Cardiac muscle cell (in vitro differentiated cells and primary cell): ENCODE measurements around the gene ZBTB6. TPM values are rescaled to one million over a fixed set of nuclear protein-coding genes. Genes with fewer than 3 reads are reported as not detected.

Experiments
- DNase-seq, 2 donors: peaks; one replicate each; pipeline versions ENCODE4 v3.0.0 to v3.0.0-alpha.2; 2010 to 2017; ENCODE audit warnings: low read depth in 1 of 2, low spot score in 1 of 2
- H3K27ac ChIP-seq: fragments of 200-600 bp; sonication (generic); 2 replicates; pipeline ENCODE4 v1.5.1; 2016
- H3K27me3 ChIP-seq: fragments of 200-600 bp; sonication (generic); 2 replicates; pipeline ENCODE4 v1.6.0; 2016; ENCODE audit warnings: control low read depth
- H3K36me3 ChIP-seq: fragments of 200-600 bp; sonication (generic); 2 replicates; pipeline ENCODE4 v1.5.1; 2016; ENCODE audit warnings: control low read depth
- H3K4me1 ChIP-seq: fragments of 200-600 bp; sonication (generic); 2 replicates; pipeline ENCODE4 v1.8.1; 2017; ENCODE audit warnings: low read depth, mild to moderate bottlenecking, mixed run types
- H3K4me3 ChIP-seq: fragments of 200-600 bp; sonication (generic); 2 replicates; pipeline ENCODE4 v1.5.1; 2016; ENCODE audit warnings: mild to moderate bottlenecking
- H3K9me3 ChIP-seq: fragments of 200-600 bp; sonication (generic); 2 replicates; pipeline ENCODE4 v1.5.1; 2017; ENCODE audit warnings: low read depth, mild to moderate bottlenecking, control low read depth
- polyA plus RNA-seq: library from polyadenylated mRNA; unstranded; fragments of >200 nt; fragmentation: Nextera tagmentation; extraction: Ambion mirVana; gene quantifications from 2 replicates; pipeline ENCODE4 v1.2.1, GENCODE V29; 2016
- total RNA-seq: library from RNA; depleted of rRNA; stranded (reverse); fragments of >200 nt; gene quantifications from 2 replicates; pipeline ENCODE4 v1.2.3, GENCODE V29; 2016
- TF ChIP-seq, protein P1 (sequence below): IDR thresholded peaks from 2 replicates; pipeline ENCODE4 v1.5.1; 2012; ENCODE audit warnings: low read depth, mild to moderate bottlenecking, low read length

ZBTB6 gene
- total and polyA plus RNA-seq, 2 experiments from 2014 or later = 2.5 to 6.0 TPM

DNA sequence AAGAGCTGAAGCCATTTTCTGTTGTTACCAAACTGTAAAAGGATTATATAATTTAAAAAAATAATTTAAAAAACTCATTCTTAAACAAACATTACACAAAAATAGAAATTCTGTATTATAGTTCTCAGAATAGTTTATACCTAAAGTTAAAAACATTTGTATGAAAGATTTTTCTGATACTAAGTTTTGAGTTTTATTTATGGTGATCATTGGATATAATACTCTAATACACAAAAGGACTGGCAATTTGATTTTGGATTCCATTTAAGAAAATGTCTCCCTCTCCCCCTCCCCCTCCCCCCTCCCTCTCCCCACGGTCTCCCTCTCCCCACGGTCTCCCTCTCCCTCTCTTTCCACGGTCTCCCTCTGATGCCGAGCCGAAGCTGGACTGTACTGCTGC is 47.0 kb downstream of the ZBTB6 start:
- peaks cover 27% of the 10 kb centered on the region for H3K36me3 ChIP-seq
- DNase-seq = no peak
- H3K4me1 ChIP-seq = no peaks in the 10 kb centered on the region
- H3K27ac ChIP-seq = no peak overlapping the region
- H3K4me3 ChIP-seq = no peak overlapping the region
- no peaks in the 10 kb centered on the region for H3K9me3 ChIP-seq
- TF ChIP-seq, protein P1, sequence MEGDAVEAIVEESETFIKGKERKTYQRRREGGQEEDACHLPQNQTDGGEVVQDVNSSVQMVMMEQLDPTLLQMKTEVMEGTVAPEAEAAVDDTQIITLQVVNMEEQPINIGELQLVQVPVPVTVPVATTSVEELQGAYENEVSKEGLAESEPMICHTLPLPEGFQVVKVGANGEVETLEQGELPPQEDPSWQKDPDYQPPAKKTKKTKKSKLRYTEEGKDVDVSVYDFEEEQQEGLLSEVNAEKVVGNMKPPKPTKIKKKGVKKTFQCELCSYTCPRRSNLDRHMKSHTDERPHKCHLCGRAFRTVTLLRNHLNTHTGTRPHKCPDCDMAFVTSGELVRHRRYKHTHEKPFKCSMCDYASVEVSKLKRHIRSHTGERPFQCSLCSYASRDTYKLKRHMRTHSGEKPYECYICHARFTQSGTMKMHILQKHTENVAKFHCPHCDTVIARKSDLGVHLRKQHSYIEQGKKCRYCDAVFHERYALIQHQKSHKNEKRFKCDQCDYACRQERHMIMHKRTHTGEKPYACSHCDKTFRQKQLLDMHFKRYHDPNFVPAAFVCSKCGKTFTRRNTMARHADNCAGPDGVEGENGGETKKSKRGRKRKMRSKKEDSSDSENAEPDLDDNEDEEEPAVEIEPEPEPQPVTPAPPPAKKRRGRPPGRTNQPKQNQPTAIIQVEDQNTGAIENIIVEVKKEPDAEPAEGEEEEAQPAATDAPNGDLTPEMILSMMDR = no peak
- H3K27me3 ChIP-seq = no peaks in the 10 kb centered on the region

DNA sequence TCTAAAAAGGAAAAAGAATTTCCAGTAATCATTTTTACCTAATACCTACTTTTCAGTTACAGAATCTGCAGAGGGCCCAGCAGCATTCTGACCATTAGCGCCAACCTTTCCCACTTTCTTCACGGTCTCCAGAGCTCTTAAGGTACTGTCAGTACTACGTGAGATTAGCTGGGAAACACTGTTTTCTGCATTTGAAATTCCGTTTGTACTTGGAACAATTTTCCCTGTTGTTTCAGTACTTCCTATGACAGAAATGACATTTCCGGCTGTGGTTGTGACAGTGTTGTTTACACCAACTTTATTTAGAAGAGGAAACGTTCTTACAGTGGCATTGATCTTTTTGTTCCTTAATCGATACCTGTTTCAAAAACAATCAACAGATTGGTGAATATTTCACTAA is 47.8 kb downstream of the ZBTB6 start:
- peaks cover 31% of the 10 kb centered on the region for H3K36me3 ChIP-seq

DNA sequence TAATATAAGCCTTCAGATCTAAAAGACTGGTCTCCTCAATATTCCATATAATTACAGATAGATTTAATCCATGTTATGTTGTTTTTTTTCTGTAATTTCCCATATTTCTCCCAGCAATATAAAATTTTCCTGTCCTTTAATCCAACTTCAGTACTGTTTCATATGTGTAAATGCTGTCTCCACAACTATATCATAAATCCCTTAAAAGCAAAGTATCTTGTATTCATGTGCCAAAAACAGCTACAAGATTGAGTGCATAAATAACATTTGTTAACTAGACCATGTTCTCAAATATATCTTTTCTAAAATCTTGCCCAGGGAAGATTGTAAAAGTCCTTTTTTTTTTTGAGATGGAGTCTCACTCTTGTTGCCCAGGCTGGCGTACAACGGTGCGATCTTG is 49.7 kb downstream of the ZBTB6 start:
- peaks cover 39% of the 10 kb centered on the region for H3K36me3 ChIP-seq

More for the DNA sequence above, 47.8 kb downstream of the ZBTB6 start:
- DNase-seq = no peak
- H3K4me3 ChIP-seq = no peak overlapping the region
- H3K9me3 ChIP-seq = no peaks in the 10 kb centered on the region
- no peaks in the 10 kb centered on the region for H3K4me1 ChIP-seq
- TF ChIP-seq, protein P1 = no peak
- no peak overlapping the region for H3K27ac ChIP-seq
- no peaks in the 10 kb centered on the region for H3K27me3 ChIP-seq

DNA sequence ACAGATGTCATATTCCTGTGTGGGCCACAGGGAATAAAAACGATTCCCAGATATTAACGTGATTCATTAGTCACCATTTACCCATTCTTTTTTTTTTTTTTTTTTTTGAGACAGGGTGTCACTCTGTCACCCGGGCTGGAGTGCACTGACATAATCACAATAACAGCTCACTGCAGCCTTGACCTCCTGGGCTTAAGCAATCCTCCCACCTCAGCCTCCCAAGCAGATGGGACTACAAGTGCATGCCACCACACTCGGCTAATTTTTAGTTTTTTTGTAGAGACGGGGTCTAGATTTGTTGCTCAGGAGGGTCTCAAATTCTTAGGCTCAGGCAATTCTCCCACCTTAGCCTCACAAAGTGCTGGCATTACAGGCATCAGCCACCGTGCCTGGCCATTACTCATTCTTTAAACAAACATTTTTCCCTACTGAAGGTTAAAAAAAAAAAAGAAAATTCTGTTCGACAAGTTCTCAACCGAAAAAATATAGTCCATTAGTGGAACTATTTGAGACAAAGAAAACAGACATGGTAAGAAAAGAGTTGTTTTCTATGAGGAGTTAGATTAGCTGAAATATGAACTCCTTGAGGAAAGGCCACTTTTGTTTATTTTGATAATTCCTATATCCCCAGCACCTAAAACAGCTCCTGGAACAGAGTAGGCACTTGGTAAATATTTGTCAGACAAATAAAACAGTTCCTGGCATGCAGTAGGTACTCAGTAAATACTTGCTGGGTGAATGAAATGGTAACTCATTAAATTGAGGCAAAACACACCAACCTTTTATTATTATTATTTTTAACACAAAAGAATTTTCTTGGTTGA is 52.6 kb downstream of the ZBTB6 start:
- Histone ChIP-seq H3K27me3 (no peaks in the 10 kb centered on the region), H3K4me3 (no peak overlapping the region), H3K36me3 (peaks cover 65% of the 10 kb centered on the region), H3K27ac (no peak overlapping the region), H3K4me1 (no peaks in the 10 kb centered on the region), H3K9me3 (no peaks in the 10 kb centered on the region)
- no peak for DNase-seq
- TF ChIP-seq, protein P1 = no peak

More for the DNA sequence above, 49.7 kb downstream of the ZBTB6 start:
- TF ChIP-seq, protein P1 = no peak
- Histone ChIP-seq H3K9me3 (no peaks in the 10 kb centered on the region), H3K4me1 (no peaks in the 10 kb centered on the region), H3K27ac (no peak overlapping the region), H3K4me3 (no peak overlapping the region), H3K27me3 (no peaks in the 10 kb centered on the region)
- no peak for DNase-seq

Other genes with a start within 250 kb of the ZBTB6 start
- not detected in 2 replicates for gene OR1L3, start 238.2 kb downstream of the ZBTB6 start, total RNA-seq
- gene OR1L3, start 238.2 kb downstream of the ZBTB6 start, polyA plus RNA-seq = not detected in 2 replicates
- gene OR1L4, start 189.3 kb downstream of the ZBTB6 start, total RNA-seq = not detected in 2 replicates
- gene OR1L4, start 189.3 kb downstream of the ZBTB6 start, polyA plus RNA-seq = not detected in 2 replicates
- gene OR1L6, start 171.0 kb downstream of the ZBTB6 start, total RNA-seq = not detected in 2 replicates
- gene OR1L6, start 171.0 kb downstream of the ZBTB6 start, polyA plus RNA-seq = 0.56 TPM in 1 of 2 replicates, not detected in the other
- gene OR5C1, start 124.4 kb downstream of the ZBTB6 start, total RNA-seq = not detected in 2 replicates
- not detected in 2 replicates for gene OR5C1, start 124.4 kb downstream of the ZBTB6 start, polyA plus RNA-seq
- not detected in 2 replicates for gene OR1K1, start 113.2 kb downstream of the ZBTB6 start, total RNA-seq
- 0.20 and 0.44 TPM in 2 replicates for gene OR1K1, start 113.2 kb downstream of the ZBTB6 start, polyA plus RNA-seq
- 17.4 and 20.8 TPM in 2 replicates for gene PDCL, start 84.7 kb downstream of the ZBTB6 start, total RNA-seq
- 14.2 and 15.3 TPM in 2 replicates for gene PDCL, start 84.7 kb downstream of the ZBTB6 start, polyA plus RNA-seq
- 48.9 and 57.7 TPM in 2 replicates for gene RC3H2, start 8.0 kb downstream of the ZBTB6 start, total RNA-seq
- 31.1 and 37.7 TPM in 2 replicates for gene RC3H2, start 8.0 kb downstream of the ZBTB6 start, polyA plus RNA-seq
- gene ZBTB26, start 18.2 kb upstream of the ZBTB6 start, total RNA-seq = 5.0 and 8.1 TPM in 2 replicates
- 3.3 and 10.0 TPM in 2 replicates for gene ZBTB26, start 18.2 kb upstream of the ZBTB6 start, polyA plus RNA-seq
- gene RABGAP1, start 27.7 kb upstream of the ZBTB6 start, total RNA-seq = 29.8 and 44.4 TPM in 2 replicates
- 37.4 and 39.4 TPM in 2 replicates for gene RABGAP1, start 27.7 kb upstream of the ZBTB6 start, polyA plus RNA-seq
- 0.21 and 1.0 TPM in 2 replicates for gene GPR21, start 120.3 kb upstream of the ZBTB6 start, total RNA-seq
- gene GPR21, start 120.3 kb upstream of the ZBTB6 start, polyA plus RNA-seq = not detected in 2 replicates